Esophagus muscularis mucosa (tissue), 4 donors: ENCODE results near the gene HIF1A.

ENCODE experiments used
- EP300 ChIP-seq: sonication (generic); formaldehyde crosslinking; IDR thresholded peaks from one replicate; pipeline ENCODE4 v1.6.1; 2017; ENCODE audit warnings: antibody characterized with exemption
- POLR2A ChIP-seq: fragments of 450-650 bp; IDR thresholded peaks from one replicate; pipeline ENCODE4 v1.6.1; 2017; ENCODE audit warnings: antibody characterized with exemption, moderate library complexity, mild to moderate bottlenecking, low read depth
- POLR2AphosphoS5 ChIP-seq, 2 donors: sonication (generic); formaldehyde crosslinking; IDR thresholded peaks; one replicate each; pipeline ENCODE4 v1.6.1; 2017; ENCODE audit warnings: antibody characterized with exemption in 2 of 2
- TF ChIP-seq, protein P1 (sequence below), 3 experiments: fragments of 200-600 bp in 2 of 3; fragments of 450-650 bp in 1 of 3; sonication (generic) in 2 of 3; IDR thresholded peaks; one replicate each; pipeline ENCODE4 v1.5.1; 2017 to 2019; ENCODE audit warnings: antibody characterized with exemption in 3 of 3, mild to moderate bottlenecking in 2 of 3, moderate library complexity in 1 of 3

DNA sequence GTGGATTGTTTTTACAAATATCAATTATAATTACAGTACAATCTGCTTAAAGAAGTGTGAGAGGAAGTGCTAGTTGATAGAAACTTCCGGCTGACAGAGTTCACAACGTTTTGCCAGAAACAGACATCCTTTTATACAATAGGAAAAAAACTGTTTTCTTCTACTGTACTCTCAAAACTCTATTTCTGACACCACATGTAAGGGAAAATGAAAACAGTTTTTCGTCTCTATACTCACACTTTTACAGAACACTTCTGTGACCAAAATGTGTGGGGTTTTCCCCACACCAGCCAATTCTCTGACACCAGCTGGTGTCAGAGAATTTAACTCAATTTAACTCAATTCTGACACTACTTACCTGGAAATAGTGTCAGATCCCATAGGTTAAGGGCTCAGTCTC, 24.2 kb upstream of the HIF1A start:
- TF ChIP-seq EP300 = no peak
- TF ChIP-seq, protein P1, sequence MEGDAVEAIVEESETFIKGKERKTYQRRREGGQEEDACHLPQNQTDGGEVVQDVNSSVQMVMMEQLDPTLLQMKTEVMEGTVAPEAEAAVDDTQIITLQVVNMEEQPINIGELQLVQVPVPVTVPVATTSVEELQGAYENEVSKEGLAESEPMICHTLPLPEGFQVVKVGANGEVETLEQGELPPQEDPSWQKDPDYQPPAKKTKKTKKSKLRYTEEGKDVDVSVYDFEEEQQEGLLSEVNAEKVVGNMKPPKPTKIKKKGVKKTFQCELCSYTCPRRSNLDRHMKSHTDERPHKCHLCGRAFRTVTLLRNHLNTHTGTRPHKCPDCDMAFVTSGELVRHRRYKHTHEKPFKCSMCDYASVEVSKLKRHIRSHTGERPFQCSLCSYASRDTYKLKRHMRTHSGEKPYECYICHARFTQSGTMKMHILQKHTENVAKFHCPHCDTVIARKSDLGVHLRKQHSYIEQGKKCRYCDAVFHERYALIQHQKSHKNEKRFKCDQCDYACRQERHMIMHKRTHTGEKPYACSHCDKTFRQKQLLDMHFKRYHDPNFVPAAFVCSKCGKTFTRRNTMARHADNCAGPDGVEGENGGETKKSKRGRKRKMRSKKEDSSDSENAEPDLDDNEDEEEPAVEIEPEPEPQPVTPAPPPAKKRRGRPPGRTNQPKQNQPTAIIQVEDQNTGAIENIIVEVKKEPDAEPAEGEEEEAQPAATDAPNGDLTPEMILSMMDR (IDR thresholded peaks at IDR 0.05) = no peak
- no peak for TF ChIP-seq POLR2A
- TF ChIP-seq POLR2AphosphoS5 (IDR thresholded peaks at IDR 0.05) = no peak
